Measurements from ENCODE around the gene CYTH3. TPM values are rescaled to one million over a fixed set of nuclear protein-coding genes. Genes with fewer than 3 reads are reported as not detected.

Gene CYTH3
- total and polyA plus RNA-seq, 2 experiments from 2014 or later: 34.2 to 47.1 TPM

DNA sequence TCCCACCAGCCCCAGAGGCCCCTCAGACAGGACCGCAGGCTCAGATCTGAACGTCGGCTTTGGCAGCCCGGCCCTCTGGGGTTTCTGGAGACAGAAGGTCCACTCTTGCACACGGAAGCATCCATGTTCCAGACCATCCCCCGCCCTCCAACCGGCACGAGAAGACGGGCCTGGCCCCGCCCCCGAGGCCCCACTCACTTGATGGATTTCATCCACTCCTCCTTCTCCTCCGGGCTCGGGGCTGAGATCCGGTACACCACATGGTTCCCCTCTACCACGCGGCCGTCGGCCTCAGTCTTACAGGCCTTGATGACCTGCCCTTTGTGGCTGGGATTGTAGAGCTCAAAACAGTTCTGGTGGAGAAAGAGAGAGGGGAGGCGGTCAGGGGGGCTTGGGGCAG, 107.3 kb downstream of the CYTH3 start:
- no peaks in the 10 kb centered on the region for H3K27me3 ChIP-seq (replicated peaks; ENCODE audit: insufficient read depth)
- peaks cover 8% of the 10 kb centered on the region; the same call in 1 of the 2 replicates for H3K4me1 ChIP-seq (ENCODE audit: insufficient read depth)
- peaks cover 15% of the 10 kb centered on the region for H3K79me2 ChIP-seq (ENCODE audit: insufficient read depth)
- H2AFZ ChIP-seq: no peak overlapping the region
- WGBS, 2 experiments (ENCODE audit: low coverage in 1 of 2, low lambda C conversion rate in 2 of 2, missing lambda C conversion rate in 2 of 2): 85 to 89% methylated on average over 17 to 19 of the region's 19 CpGs
- no peak overlapping the region for H3K27ac ChIP-seq
- no peaks in the 10 kb centered on the region for H3K9me3 ChIP-seq (ENCODE audit: low read depth)
- H3K4me2 ChIP-seq (ENCODE audit: unreplicated experiment): no peak overlapping the region
- no peak overlapping the region for H3K9ac ChIP-seq
- H3K9me2 ChIP-seq (ENCODE audit: insufficient read depth): no peaks in the 10 kb centered on the region
- H3K4me3 ChIP-seq: no peak overlapping the region
- no peak for TF ChIP-seq EZH2phosphoT487 (IDR thresholded peaks at IDR 0.05; ENCODE audit: insufficient read depth, low read depth)
- TF ChIP-seq EZH2 (IDR thresholded peaks at IDR 0.05; ENCODE audit: insufficient read depth, poor library complexity, severe bottlenecking): no peak
- in situ Hi-C loops (cut with MboI): no loop called here
- H4K20me1 ChIP-seq (ENCODE audit: insufficient read depth): no peaks in the 10 kb centered on the region
- peaks cover 20% of the 10 kb centered on the region for H3F3A ChIP-seq (ENCODE audit: insufficient read depth)
- H3K36me3 ChIP-seq (ENCODE audit: low read depth): peaks cover 12% of the 10 kb centered on the region
- no peak for DNase-seq

DNA sequence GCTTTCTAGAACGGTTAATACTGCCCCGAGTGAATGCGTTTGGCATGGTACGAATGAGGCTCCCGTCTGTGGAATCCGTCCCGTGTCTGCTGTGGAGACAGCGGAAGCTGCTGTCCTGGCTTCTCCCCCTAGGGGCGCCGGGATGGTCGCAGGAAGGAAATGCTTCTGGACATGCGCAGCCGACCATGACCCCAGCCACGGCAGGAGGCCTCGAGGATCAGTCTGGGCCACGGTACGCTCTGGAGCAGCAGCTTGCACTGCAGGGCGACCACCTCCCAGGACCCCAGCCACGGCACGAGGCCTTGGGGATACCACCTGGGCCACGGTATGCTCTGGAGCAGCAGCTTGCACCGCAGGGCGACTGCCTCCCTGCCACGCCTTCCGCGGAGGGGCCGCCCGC, 107.9 kb downstream of the CYTH3 start:
- in situ Hi-C loops (cut with MboI): no loop called here
- peaks cover 18% of the 10 kb centered on the region for H3K79me2 ChIP-seq (ENCODE audit: insufficient read depth)
- 87 to 90% methylated on average over 28 of the region's 28 CpGs for WGBS, 2 experiments (ENCODE audit: low coverage in 1 of 2, low lambda C conversion rate in 2 of 2, missing lambda C conversion rate in 2 of 2)
- H3F3A ChIP-seq (ENCODE audit: insufficient read depth): peaks cover 25% of the 10 kb centered on the region
- no peak overlapping the region for H3K9ac ChIP-seq
- no peaks in the 10 kb centered on the region for H3K9me3 ChIP-seq (ENCODE audit: low read depth)
- H3K4me2 ChIP-seq (ENCODE audit: unreplicated experiment): no peak overlapping the region
- H3K4me1 ChIP-seq (ENCODE audit: insufficient read depth): peaks cover 11% of the 10 kb centered on the region; the same call in 1 of the 2 replicates
- no peak overlapping the region for H2AFZ ChIP-seq
- H3K27ac ChIP-seq: no peak overlapping the region
- no peaks in the 10 kb centered on the region for H3K27me3 ChIP-seq (replicated peaks; ENCODE audit: insufficient read depth)
- no peak for DNase-seq
- TF ChIP-seq EZH2 (IDR thresholded peaks at IDR 0.05; ENCODE audit: insufficient read depth, poor library complexity, severe bottlenecking): no peak
- no peak for TF ChIP-seq EZH2phosphoT487 (IDR thresholded peaks at IDR 0.05; ENCODE audit: insufficient read depth, low read depth)
- H3K36me3 ChIP-seq (ENCODE audit: low read depth): peaks cover 12% of the 10 kb centered on the region
- H4K20me1 ChIP-seq (ENCODE audit: insufficient read depth): no peaks in the 10 kb centered on the region
- no peak overlapping the region for H3K4me3 ChIP-seq
- H3K9me2 ChIP-seq (ENCODE audit: insufficient read depth): no peaks in the 10 kb centered on the region

DNA sequence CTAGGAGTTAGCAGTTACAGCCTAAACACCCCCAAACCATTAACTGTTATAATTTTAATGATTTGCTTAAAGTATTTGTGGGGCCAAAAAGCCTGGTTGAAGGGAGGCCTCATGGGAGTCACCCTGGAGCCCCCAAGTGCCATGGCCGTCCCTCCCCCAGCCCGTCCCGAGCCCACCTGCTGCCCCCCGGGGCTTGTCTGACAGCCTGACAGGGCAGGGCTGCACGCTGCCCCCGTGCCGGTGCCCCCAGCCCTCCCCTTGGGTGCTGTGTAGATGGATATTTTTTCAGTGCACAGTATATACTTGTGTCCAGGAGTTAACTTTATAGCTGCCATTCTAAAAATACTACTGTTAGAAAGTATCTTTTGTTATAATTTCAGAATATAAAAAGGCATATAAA, 108.4 kb downstream of the CYTH3 start:
- peaks cover 12% of the 10 kb centered on the region for H3K36me3 ChIP-seq (ENCODE audit: low read depth)
- no peak for DNase-seq

DNA sequence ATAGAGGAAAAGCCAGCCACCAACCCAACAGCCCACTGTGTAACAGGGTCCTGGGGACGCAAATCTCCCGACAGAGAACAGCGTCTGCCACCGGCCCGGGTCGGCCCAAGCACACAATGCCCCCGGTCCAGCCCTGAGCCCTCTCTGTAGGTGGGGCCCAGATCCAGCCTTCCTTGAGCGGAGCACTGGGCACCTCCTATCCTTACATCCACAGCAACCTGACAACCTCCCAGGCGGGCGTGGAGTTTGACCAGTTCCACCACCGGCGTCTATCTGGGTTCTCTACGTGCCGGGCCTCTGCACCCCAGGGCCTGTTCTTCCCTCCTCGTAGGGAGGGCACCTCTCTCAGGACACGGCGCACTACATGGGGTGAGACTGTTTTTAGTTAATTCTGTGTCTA, 109.0 kb downstream of the CYTH3 start:
- no peak for TF ChIP-seq EZH2 (IDR thresholded peaks at IDR 0.05; ENCODE audit: insufficient read depth, poor library complexity, severe bottlenecking)
- no peak for TF ChIP-seq EZH2phosphoT487 (IDR thresholded peaks at IDR 0.05; ENCODE audit: insufficient read depth, low read depth)
- no peak overlapping the region for H3K9ac ChIP-seq
- no peak for DNase-seq
- H3K4me2 ChIP-seq (ENCODE audit: unreplicated experiment): no peak overlapping the region
- H3K27me3 ChIP-seq (replicated peaks; ENCODE audit: insufficient read depth): no peaks in the 10 kb centered on the region
- 94 to 95% methylated on average over 17 of the region's 17 CpGs for WGBS, 2 experiments (ENCODE audit: low coverage in 1 of 2, low lambda C conversion rate in 2 of 2, missing lambda C conversion rate in 2 of 2)
- no peak overlapping the region for H3K27ac ChIP-seq
- no peaks in the 10 kb centered on the region for H4K20me1 ChIP-seq (ENCODE audit: insufficient read depth)
- H3K9me3 ChIP-seq (ENCODE audit: low read depth): no peaks in the 10 kb centered on the region
- no peaks in the 10 kb centered on the region for H3K9me2 ChIP-seq (ENCODE audit: insufficient read depth)
- H3K4me1 ChIP-seq (ENCODE audit: insufficient read depth): peaks cover 11% of the 10 kb centered on the region; the same call in 1 of the 2 replicates
- H2AFZ ChIP-seq: no peak overlapping the region
- peaks cover 12% of the 10 kb centered on the region for H3K36me3 ChIP-seq (ENCODE audit: low read depth)
- no peak overlapping the region for H3K4me3 ChIP-seq
- in situ Hi-C loops (cut with MboI): no loop called here
- H3K79me2 ChIP-seq (ENCODE audit: insufficient read depth): peaks cover 12% of the 10 kb centered on the region
- peaks cover 25% of the 10 kb centered on the region for H3F3A ChIP-seq (ENCODE audit: insufficient read depth)

More for the DNA sequence above, 108.4 kb downstream of the CYTH3 start:
- in situ Hi-C loops (cut with MboI): no loop called here
- Histone ChIP-seq H3F3A (ENCODE audit: insufficient read depth) (peaks cover 25% of the 10 kb centered on the region), H3K4me1 (ENCODE audit: insufficient read depth) (peaks cover 11% of the 10 kb centered on the region; the same call in 1 of the 2 replicates), H3K9me3 (ENCODE audit: low read depth) (no peaks in the 10 kb centered on the region), H3K4me3 (no peak overlapping the region), H3K27ac (no peak overlapping the region), H2AFZ (no peak overlapping the region), H4K20me1 (ENCODE audit: insufficient read depth) (no peaks in the 10 kb centered on the region), H3K27me3 (replicated peaks; ENCODE audit: insufficient read depth) (no peaks in the 10 kb centered on the region), H3K9ac (no peak overlapping the region), H3K79me2 (ENCODE audit: insufficient read depth) (peaks cover 19% of the 10 kb centered on the region), H3K4me2 (ENCODE audit: unreplicated experiment) (no peak overlapping the region), H3K9me2 (ENCODE audit: insufficient read depth) (no peaks in the 10 kb centered on the region)
- no peak for TF ChIP-seq EZH2phosphoT487 (IDR thresholded peaks at IDR 0.05; ENCODE audit: insufficient read depth, low read depth)
- no peak for TF ChIP-seq EZH2 (IDR thresholded peaks at IDR 0.05; ENCODE audit: insufficient read depth, poor library complexity, severe bottlenecking)
- WGBS, 2 experiments (ENCODE audit: low coverage in 1 of 2, low lambda C conversion rate in 2 of 2, missing lambda C conversion rate in 2 of 2): 86 to 91% methylated on average over 7 of the region's 7 CpGs

Data from GM23248 (cell line).